Measurements from ENCODE around the gene CTDSPL2. TPM values are rescaled to one million over a fixed set of nuclear protein-coding genes. Genes with fewer than 3 reads are reported as not detected.

CTDSPL2 gene
- polyA plus RNA-seq, 2 of the 4 experiments (the other 2 are of a cell fraction): 15.4 to 50.1 TPM

GRCh38 chr15:44574734-44575133 is 147.3 kb downstream of the CTDSPL2 start:
- WGBS (ENCODE audit: missing lambda C conversion rate): 89% methylated on average over 1 of the region's 1 CpG
- no peak for DNase-seq (ENCODE audit: low read depth in 1 of 2, low spot score in 1 of 2)
- ATAC-seq: no peak
- ChIA-PET CTCF (interaction anchor here (1.3 to 1.7 kb wide), 3 partner anchors 9 to 164 kb away, joined by 3 to 5 read pairs (median 5); no protein-coding TSS in a partner anchor), POLR2A (interaction anchor here (0.6 kb wide), 1 partner anchor 163 kb away, joined by 6 read pairs; no protein-coding TSS in a partner anchor)
- no peak overlapping the region for H3K27ac ChIP-seq
- no peak overlapping the region for H3K4me3 ChIP-seq
- no peaks in the 10 kb centered on the region for H3K9me3 ChIP-seq
- H3K4me2 ChIP-seq: no peak overlapping the region
- FAIRE-seq: no peak
- peak; percentile 6 for TF ChIP-seq MAFK (IDR thresholded peaks at IDR 0.05; ENCODE audit: partially characterized antibody)
- TF ChIP-seq, protein P1, sequence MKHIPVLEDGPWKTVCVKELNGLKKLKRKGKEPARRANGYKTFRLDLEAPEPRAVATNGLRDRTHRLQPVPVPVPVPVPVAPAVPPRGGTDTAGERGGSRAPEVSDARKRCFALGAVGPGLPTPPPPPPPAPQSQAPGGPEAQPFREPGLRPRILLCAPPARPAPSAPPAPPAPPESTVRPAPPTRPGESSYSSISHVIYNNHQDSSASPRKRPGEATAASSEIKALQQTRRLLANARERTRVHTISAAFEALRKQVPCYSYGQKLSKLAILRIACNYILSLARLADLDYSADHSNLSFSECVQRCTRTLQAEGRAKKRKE (CRISPR knock-in tag; IDR thresholded peaks at IDR 0.05; ENCODE audit: low read depth): no peak
- H3K4me1 ChIP-seq: no peaks in the 10 kb centered on the region

Other genes with a start within 250 kb of the CTDSPL2 start
- gene FRMD5, start 232.4 kb upstream of the CTDSPL2 start, polyA plus RNA-seq (2011; rRNA removed): 2.3 and 2.5 TPM in 2 replicates
- 2.6 to 3.6 TPM (median 3.3 TPM) in 3 replicates for gene FRMD5, start 232.4 kb upstream of the CTDSPL2 start, polyA plus RNA-seq (2017; fragmentation: RNase III; extraction: RNeasy Plus Mini Kit Qiagen cat#74134 plus additional on column Dnase treatment)
- gene GOLM2, start 138.9 kb upstream of the CTDSPL2 start, polyA plus RNA-seq (2011; rRNA removed): 48.3 and 52.0 TPM in 2 replicates
- gene GOLM2, start 138.9 kb upstream of the CTDSPL2 start, polyA plus RNA-seq (2017; fragmentation: RNase III; extraction: RNeasy Plus Mini Kit Qiagen cat#74134 plus additional on column Dnase treatment): 34.7 to 41.1 TPM (median 35.4 TPM) in 3 replicates
- gene EIF3J, start 109.5 kb downstream of the CTDSPL2 start, polyA plus RNA-seq (2011; rRNA removed): 91.3 and 114 TPM in 2 replicates
- gene EIF3J, start 109.5 kb downstream of the CTDSPL2 start, polyA plus RNA-seq (2017; fragmentation: RNase III; extraction: RNeasy Plus Mini Kit Qiagen cat#74134 plus additional on column Dnase treatment): 88.5 to 107 TPM (median 90.6 TPM) in 3 replicates
- gene SPG11, start 236.0 kb downstream of the CTDSPL2 start, polyA plus RNA-seq (2011; rRNA removed): 26.9 and 33.9 TPM in 2 replicates
- 7.6 to 9.7 TPM (median 8.3 TPM) in 3 replicates for gene SPG11, start 236.0 kb downstream of the CTDSPL2 start, polyA plus RNA-seq (2017; fragmentation: RNase III; extraction: RNeasy Plus Mini Kit Qiagen cat#74134 plus additional on column Dnase treatment)